Activated T-helper 17 cell treated with anti-CD3 and anti-CD28 coated beads, Interleukin-2, amount 50 U/mL, for 72 hours (primary cell): ENCODE data around the gene AQR. TPM values are rescaled to one million over a fixed set of nuclear protein-coding genes. Genes with fewer than 3 reads are reported as not detected.
"Not testable (repeated sequence)": the region's sequence is repeated elsewhere in the genome, so short reads cannot be mapped to it uniquely, and the experiment has no call there.

Experiments
- ATAC-seq: fragments of 150-1000 bp; cut with Tn5 transposase; replicated peaks from 2 replicates; pipeline ENCODE4 v1.10.0; 2021; ENCODE audit warnings: mild to moderate bottlenecking, moderate library complexity
- H3K27ac Mint-ChIP-seq: one replicate; pipeline ENCODE4 v1.8.0; 2022; ENCODE audit warnings: mixed read lengths
- H3K27me3 Mint-ChIP-seq: one replicate; pipeline ENCODE4 v1.8.0; 2022; ENCODE audit warnings: mixed read lengths
- H3K36me3 Mint-ChIP-seq: one replicate; pipeline ENCODE4 v1.8.0; 2022; ENCODE audit warnings: low read depth, mild to moderate bottlenecking, mixed read lengths
- H3K4me1 Mint-ChIP-seq: one replicate; pipeline ENCODE4 v1.8.0; 2022; ENCODE audit warnings: mixed read lengths
- H3K4me3 Mint-ChIP-seq: one replicate; pipeline ENCODE4 v1.8.0; 2022; ENCODE audit warnings: mild to moderate bottlenecking, mixed read lengths
- H3K9me3 Mint-ChIP-seq: one replicate; pipeline ENCODE4 v1.8.0; 2022; ENCODE audit warnings: mixed read lengths
- total RNA-seq, 2 donors: library from RNA; stranded (reverse); gene quantifications; one replicate each; pipeline ENCODE4 v1.2.3, GENCODE V29; 2022

AQR gene
- total RNA-seq, 2 donors from 2014 or later, result 37.6 to 39.4 TPM

GRCh38 chr15:34807241-34807640 is 162.3 kb downstream of the AQR start:
- H3K27ac Mint-ChIP-seq, H3K4me3 Mint-ChIP-seq, H3K4me1 Mint-ChIP-seq, H3K36me3 Mint-ChIP-seq, ATAC-seq, H3K9me3 Mint-ChIP-seq: not testable (repeated sequence)
- H3K27me3 Mint-ChIP-seq, result peaks cover 33% of the 10 kb centered on the region

- ATAC-seq, result no peak
- Mint-ChIP-seq H3K4me3 (no peak overlapping the region), H3K36me3 (no peaks in the 10 kb centered on the region), H3K27me3 (peaks cover 33% of the 10 kb centered on the region), H3K9me3 (peaks cover 3% of the 10 kb centered on the region), H3K4me1 (no peaks in the 10 kb centered on the region), H3K27ac (no peak overlapping the region)
These were observed 164.8 kb downstream of the AQR start for GRCh38 chr15:34804776-34805175.

- Mint-ChIP-seq H3K4me1 (no peaks in the 10 kb centered on the region), H3K27me3 (peaks cover 32% of the 10 kb centered on the region)
- no peak for ATAC-seq
These were observed 165.4 kb downstream of the AQR start for GRCh38 chr15:34804113-34804512.

GRCh38 chr15:34802803-34803750 is 166.5 kb downstream of the AQR start:
- no peak for ATAC-seq
- H3K27ac Mint-ChIP-seq, result no peak overlapping the region
- no peak overlapping the region for H3K4me3 Mint-ChIP-seq
- no peaks in the 10 kb centered on the region for H3K36me3 Mint-ChIP-seq
- H3K27me3 Mint-ChIP-seq, result peaks cover 28% of the 10 kb centered on the region
- no peaks in the 10 kb centered on the region for H3K4me1 Mint-ChIP-seq
- peaks cover 3% of the 10 kb centered on the region for H3K9me3 Mint-ChIP-seq

More at GRCh38 chr15:34804113-34804512, 165.4 kb downstream of the AQR start:
- Mint-ChIP-seq H3K9me3 (peaks cover 3% of the 10 kb centered on the region), H3K4me3 (no peak overlapping the region), H3K36me3 (no peaks in the 10 kb centered on the region), H3K27ac (no peak overlapping the region)

GRCh38 chr15:34802371-34802770 is 167.2 kb downstream of the AQR start:
- ATAC-seq, result no peak
- H3K27me3 Mint-ChIP-seq, result peaks cover 32% of the 10 kb centered on the region
- no peaks in the 10 kb centered on the region for H3K4me1 Mint-ChIP-seq
- no peaks in the 10 kb centered on the region for H3K36me3 Mint-ChIP-seq
- H3K4me3 Mint-ChIP-seq, result no peak overlapping the region
- H3K9me3 Mint-ChIP-seq, result peaks cover 3% of the 10 kb centered on the region
- H3K27ac Mint-ChIP-seq, result no peak overlapping the region

Other genes with a start within 250 kb of the AQR start
- gene GJD2, start 214.7 kb downstream of the AQR start, total RNA-seq, result not detected
- gene ACTC1, start 174.2 kb downstream of the AQR start, total RNA-seq, result not detected
- 10 to 100 TPM; 44.6 to 59.4 TPM for gene ZNF770, start 18.5 kb upstream of the AQR start, total RNA-seq
- gene NANOGP8, start 115.6 kb upstream of the AQR start, total RNA-seq, result not detected